Keratinocyte (primary cell): ENCODE results near the gene NOX3. TPM values are rescaled to one million over a fixed set of nuclear protein-coding genes. Genes with fewer than 3 reads are reported as not detected.

Source experiments
- DNase-seq: peaks from one replicate; pipeline ENCODE4 v3.0.0-alpha.2; 2011; ENCODE audit warnings: low read depth, missing footprints, low spot score
- FAIRE-seq: peaks from 2 replicates; lab custom pipeline; 2011; peaks lifted over from hg19 to GRCh38; lab: Jason Lieb, UNC
- H2AFZ ChIP-seq: 2 replicates; pipeline ENCODE4 v1.6.0; 2012; ENCODE audit warnings: low read length, control low read depth, inconsistent platforms; ENCODE audit not compliant: control insufficient read depth
- H3K27ac ChIP-seq: 2 replicates; pipeline ENCODE4 v1.5.1; 2011; ENCODE audit warnings: low read length; ENCODE audit not compliant: control insufficient read depth, insufficient read depth
- H3K27me3 ChIP-seq: 3 replicates; pipeline ENCODE4 v1.6.0; 2011; ENCODE audit warnings: low read length; ENCODE audit not compliant: control insufficient read depth, insufficient read depth; ENCODE audit errors: extremely low read depth
- H3K36me3 ChIP-seq, 2 experiments: 2 replicates in 1 of 2; 3 replicates in 1 of 2; pipeline ENCODE4 v1.5.1; 2011; ENCODE audit warnings: low read length in 2 of 2, mild to moderate bottlenecking in 1 of 2; ENCODE audit not compliant: control insufficient read depth in 2 of 2, insufficient read depth in 2 of 2; ENCODE audit errors: extremely low read depth in 1 of 2
- H3K4me1 ChIP-seq: 3 replicates; pipeline ENCODE4 v1.5.1; 2011; ENCODE audit warnings: low read length; ENCODE audit not compliant: control insufficient read depth, insufficient read depth; ENCODE audit errors: extremely low read depth
- H3K4me2 ChIP-seq: 3 replicates; pipeline ENCODE4 v1.6.0; 2011; ENCODE audit warnings: low read depth, low read length; ENCODE audit not compliant: control insufficient read depth, insufficient read depth; ENCODE audit errors: extremely low read depth
- H3K4me3 ChIP-seq, 3 experiments: fragments of 200-600 bp in 1 of 3; sonication (generic) in 1 of 3; 2 replicates in 2 of 3; 3 replicates in 1 of 3; pipeline ENCODE4 v1.5.1; 2011 to 2016; ENCODE audit warnings: low read length in 3 of 3, mild to moderate bottlenecking in 3 of 3, control low read depth in 2 of 3, inconsistent platforms in 1 of 3, low read depth in 1 of 3, mixed read lengths in 1 of 3, mixed run types in 1 of 3, moderate library complexity in 1 of 3; ENCODE audit not compliant: control insufficient read depth in 2 of 3, insufficient read depth in 2 of 3; ENCODE audit errors: extremely low read depth in 1 of 3
- H3K79me2 ChIP-seq: 2 replicates; pipeline ENCODE4 v1.6.0; 2012; ENCODE audit warnings: low read length; ENCODE audit not compliant: control insufficient read depth, insufficient read depth
- H3K9ac ChIP-seq: 3 replicates; pipeline ENCODE4 v1.6.0; 2011; ENCODE audit warnings: low read length; ENCODE audit not compliant: control insufficient read depth, insufficient read depth; ENCODE audit errors: extremely low read depth
- H3K9me1 ChIP-seq: 3 replicates; pipeline ENCODE4 v1.6.0; 2011; ENCODE audit warnings: low read length; ENCODE audit not compliant: control insufficient read depth, insufficient read depth; ENCODE audit errors: extremely low read depth
- H3K9me3 ChIP-seq: 2 replicates; pipeline ENCODE4 v1.5.1; 2012; ENCODE audit warnings: low read depth, low read length; ENCODE audit not compliant: control insufficient read depth
- H4K20me1 ChIP-seq: 3 replicates; pipeline ENCODE4 v1.6.0; 2011; ENCODE audit warnings: low read length; ENCODE audit not compliant: control insufficient read depth, insufficient read depth; ENCODE audit errors: extremely low read depth
- CTCF ChIP-seq, 3 experiments: IDR thresholded peaks in 1 of 3; conservative IDR thresholded peaks in 1 of 3; optimal IDR thresholded peaks in 1 of 3; 2 replicates in 2 of 3; 3 replicates in 1 of 3; pipeline versions ENCODE3 to v1.5.1; 2011; ENCODE audit warnings: low read length in 3 of 3, mild to moderate bottlenecking in 3 of 3, moderate library complexity in 2 of 3, control low read depth in 1 of 3, inconsistent platforms in 1 of 3; ENCODE audit not compliant: insufficient read depth in 2 of 3; ENCODE audit errors: extremely low read depth in 1 of 3
- EZH2 ChIP-seq: IDR thresholded peaks from one replicate; pipeline ENCODE4 v1.6.1; 2012; ENCODE audit warnings: inconsistent platforms, mild to moderate bottlenecking, low read length, moderate library complexity
- dilution Hi-C: fragments of 300-500 bp; cut with MboI; formaldehyde crosslinking; loops from one replicate; pipeline ENCODE4 v1.7.0; 2020; ENCODE audit warnings: low sequenced_read_pairs; ENCODE audit not compliant: extremely low pct_ligation_motif_present
- polyA plus RNA-seq, 5 experiments: library from polyadenylated mRNA; depleted of rRNA in 3 of 5; stranded (reverse) in 3 of 5; stranded (forward) in 1 of 5; unstranded in 1 of 5; fragments of >200 nt; gene quantifications; 1 replicate in 1 of 5; 2 replicates in 3 of 5; 3 replicates in 1 of 5; pipeline versions ENCODE4 v1.2.1 to v1.2.3, GENCODE V29; 2011 to 2012; ENCODE audit warnings: missing spikeins in 2 of 5, low read depth in 1 of 5, low replicate concordance in 1 of 5

The NOX3 gene
- polyA plus RNA-seq, 1 donor (not counting 4 experiments of a cell fraction or from before 2014, with no cell fraction given), result not detected

DNA sequence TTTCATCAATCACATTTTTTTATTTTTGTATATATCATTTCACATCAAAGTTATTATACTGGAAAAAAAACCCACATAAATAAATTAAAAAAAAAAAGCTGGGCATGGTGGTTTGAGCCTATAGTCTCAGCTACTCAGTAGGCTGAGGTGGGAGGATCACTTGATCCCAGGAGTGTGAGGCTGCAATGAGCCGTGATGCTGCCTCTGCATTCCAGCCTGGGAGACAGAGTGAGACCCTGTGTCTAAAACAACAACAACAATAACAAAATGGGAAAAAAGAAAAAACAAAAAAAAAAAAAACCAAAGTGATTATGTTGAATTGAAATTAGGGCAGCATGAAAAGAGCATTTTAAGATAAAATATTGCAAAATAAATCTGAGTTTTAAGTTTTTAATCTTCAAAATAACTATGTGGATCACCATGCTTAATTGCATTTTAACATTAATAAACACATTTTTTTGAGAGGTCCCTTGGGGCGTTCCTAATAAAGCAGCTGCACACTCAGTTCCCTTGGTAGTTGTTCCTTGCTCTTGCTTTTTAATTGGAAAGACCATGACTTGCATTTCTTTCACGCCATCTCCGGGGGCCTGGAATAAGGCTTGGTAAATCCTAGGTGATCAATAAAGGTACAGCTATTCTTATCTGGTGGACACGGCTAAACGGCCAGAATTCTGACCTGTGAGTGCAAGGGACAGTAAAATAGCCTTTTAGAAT is 15.1 kb downstream of the NOX3 start:
- no peak for FAIRE-seq
- no peak overlapping the region for H3K9ac ChIP-seq
- no peaks in the 10 kb centered on the region for H3K9me3 ChIP-seq
- H3K27me3 ChIP-seq, result no peaks in the 10 kb centered on the region
- dilution Hi-C loops, result no loop called here
- H3K36me3 ChIP-seq, result no peaks in the 10 kb centered on the region
- H3K4me2 ChIP-seq, result no peak overlapping the region
- no peak for DNase-seq
- H3K27ac ChIP-seq, result no peak overlapping the region
- H3K4me3 ChIP-seq, result no peak overlapping the region
- H3K79me2 ChIP-seq, result no peaks in the 10 kb centered on the region
- no peaks in the 10 kb centered on the region for H3K4me1 ChIP-seq
- no peak overlapping the region for H2AFZ ChIP-seq
- H3K9me1 ChIP-seq, result no peaks in the 10 kb centered on the region
- no peak for TF ChIP-seq CTCF (optimal IDR thresholded peaks at IDR 0.05 in 1 of 3, IDR thresholded peaks at IDR 0.05 in 1 of 3, conservative IDR thresholded peaks at IDR 0.05 in 1 of 3; ENCODE audit: extremely low read depth in 1 of 3, insufficient read depth in 2 of 3, low read length in 3 of 3)
- no peaks in the 10 kb centered on the region for H4K20me1 ChIP-seq

DNA sequence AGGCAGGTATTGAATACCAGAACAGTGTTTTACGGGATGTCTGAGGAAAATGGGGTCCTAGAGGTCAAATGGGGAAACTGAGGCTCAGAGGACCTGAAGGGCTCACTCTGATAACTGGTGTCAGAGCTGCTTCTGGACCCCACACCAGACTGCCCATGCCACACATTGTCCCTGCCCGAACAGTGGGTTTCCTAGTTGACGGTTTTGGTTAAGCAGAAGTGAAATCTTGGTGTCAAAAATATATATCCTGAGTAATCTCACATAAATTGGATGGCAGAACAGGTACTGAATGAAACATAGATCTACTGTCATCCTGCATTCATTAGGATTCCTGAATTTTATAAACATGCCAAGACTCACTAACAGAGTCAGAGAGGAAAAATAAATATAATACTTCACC is 16.3 kb downstream of the NOX3 start:
- dilution Hi-C loops, result no loop called here
- FAIRE-seq (no peak), DNase-seq (no peak)
- Histone ChIP-seq H3K4me3 (no peak overlapping the region), H3K4me2 (no peak overlapping the region), H3K27ac (no peak overlapping the region), H3K9me3 (no peaks in the 10 kb centered on the region), H3K36me3 (no peaks in the 10 kb centered on the region), H3K9ac (no peak overlapping the region), H3K9me1 (no peaks in the 10 kb centered on the region), H3K79me2 (no peaks in the 10 kb centered on the region), H3K27me3 (no peaks in the 10 kb centered on the region), H2AFZ (no peak overlapping the region), H4K20me1 (no peaks in the 10 kb centered on the region), H3K4me1 (no peaks in the 10 kb centered on the region)
- no peak for TF ChIP-seq EZH2
